SK-N-SH treated with all-trans-retinoic acid at 6 μM for 48 hours (cell line): ENCODE results near the gene ZSCAN1.

Experiments used
- ATAC-seq: fragments of 200-7000 bp; cut with Tn5 transposase; 3 replicates; pipeline ENCODE4 v1.9.1; 2020; ENCODE audit warnings: mild to moderate bottlenecking, moderate library complexity
- CREB5 ChIP-seq: fragments of 250-450 bp; sonication (Bioruptor Pico); IDR thresholded peaks from 2 replicates; pipeline ENCODE4 v1.5.1; 2020; ENCODE audit warnings: low read depth, mild to moderate bottlenecking, moderate library complexity
- CSDC2 ChIP-seq: fragments of 250-450 bp; sonication (Bioruptor Pico); IDR thresholded peaks from 2 replicates; pipeline ENCODE4 v1.5.0; 2020; ENCODE audit warnings: mild to moderate bottlenecking, moderate library complexity
- CSRNP3 ChIP-seq: fragments of 250-450 bp; sonication (Bioruptor Pico); IDR thresholded peaks from 2 replicates; pipeline ENCODE4 v1.5.1; 2021; ENCODE audit warnings: mild to moderate bottlenecking, moderate library complexity
- ESRRG ChIP-seq: fragments of 250-450 bp; sonication (Bioruptor Pico); IDR thresholded peaks from 2 replicates; pipeline ENCODE4 v1.6.1; 2021; ENCODE audit warnings: mild to moderate bottlenecking
- GLIS3 ChIP-seq: fragments of 250-450 bp; sonication (Bioruptor Pico); IDR thresholded peaks from 2 replicates; pipeline ENCODE4 v1.5.0; 2020; ENCODE audit warnings: mild to moderate bottlenecking, moderate library complexity
- ISL1 ChIP-seq: fragments of 250-450 bp; sonication (Bioruptor Pico); IDR thresholded peaks from 2 replicates; pipeline ENCODE4 v2.1.2; 2022; ENCODE audit warnings: mild to moderate bottlenecking, moderate library complexity
- OSR1 ChIP-seq: fragments of 250-450 bp; sonication (Bioruptor Pico); IDR thresholded peaks from 2 replicates; pipeline ENCODE4 v1.8.0; 2022; ENCODE audit warnings: moderate library complexity, mild to moderate bottlenecking, inconsistent platforms
- PATZ1 ChIP-seq: fragments of 250-450 bp; sonication (Bioruptor Pico); IDR thresholded peaks from 2 replicates; pipeline ENCODE4 v1.8.0; 2020; ENCODE audit warnings: mild to moderate bottlenecking, moderate library complexity, borderline replicate concordance
- POU6F1 ChIP-seq: fragments of 250-450 bp; sonication (Bioruptor Pico); IDR thresholded peaks from 2 replicates; pipeline ENCODE4 v1.8.0; 2021; ENCODE audit warnings: low read depth, mild to moderate bottlenecking, moderate library complexity, borderline replicate concordance
- PPARA ChIP-seq: fragments of 250-450 bp; sonication (Bioruptor Pico); IDR thresholded peaks from 2 replicates; pipeline ENCODE4 v1.5.0; 2020; ENCODE audit warnings: mild to moderate bottlenecking, borderline replicate concordance
- RARB ChIP-seq: fragments of 250-450 bp; sonication (Bioruptor Pico); IDR thresholded peaks from 2 replicates; pipeline ENCODE4 v1.8.0; 2021; ENCODE audit warnings: mild to moderate bottlenecking, moderate library complexity
- TCF4 ChIP-seq: fragments of 250-450 bp; sonication (Bioruptor Pico); IDR thresholded peaks from 2 replicates; pipeline ENCODE4 v1.8.0; 2021; ENCODE audit warnings: mild to moderate bottlenecking, moderate library complexity, borderline replicate concordance
- TSHZ2 ChIP-seq: fragments of 250-450 bp; sonication (Bioruptor Pico); IDR thresholded peaks from 2 replicates; pipeline ENCODE4 v1.5.0; 2020; ENCODE audit warnings: mild to moderate bottlenecking, moderate library complexity
- ZC3H10 ChIP-seq: fragments of 250-450 bp; sonication (Bioruptor Pico); IDR thresholded peaks from 2 replicates; pipeline ENCODE4 v1.5.1; 2021; ENCODE audit warnings: mild to moderate bottlenecking, moderate library complexity
- ZNF70 ChIP-seq: fragments of 450-650 bp; formaldehyde crosslinking; IDR thresholded peaks from 2 replicates; pipeline ENCODE4 v1.5.0; 2020; ENCODE audit warnings: mild to moderate bottlenecking, moderate library complexity
- ZNF8 ChIP-seq: fragments of 450-650 bp; formaldehyde crosslinking; IDR thresholded peaks from 2 replicates; pipeline ENCODE4 v1.5.0; 2020; ENCODE audit warnings: mild to moderate bottlenecking, moderate library complexity

Gene ZSCAN1

GRCh38 chr19:58086825-58087710, 53.2 kb downstream of the ZSCAN1 start (continued):
- no peak for TF ChIP-seq CSRNP3 (CRISPR knock-in tag)
- TF ChIP-seq TSHZ2 (CRISPR knock-in tag): no peak
- no peak for TF ChIP-seq OSR1 (CRISPR knock-in tag)
- TF ChIP-seq ZC3H10: no peak
- TF ChIP-seq CSDC2 (CRISPR knock-in tag): no peak
- TF ChIP-seq TCF4 (CRISPR knock-in tag): no peak

- no peak for TF ChIP-seq ISL1 (CRISPR knock-in tag)
- TF ChIP-seq CSRNP3 (CRISPR knock-in tag): no peak
- TF ChIP-seq RARB (CRISPR knock-in tag): no peak
- no peak for TF ChIP-seq OSR1 (CRISPR knock-in tag)
- no peak for TF ChIP-seq PPARA
These were observed 54.8 kb downstream of the ZSCAN1 start for GRCh38 chr19:58088521-58089052.

GRCh38 chr19:58089846-58090245, 56.0 kb downstream of the ZSCAN1 start:
- TF ChIP-seq PATZ1 (CRISPR knock-in tag) (no peak), CREB5 (CRISPR knock-in tag) (no peak), CSRNP3 (CRISPR knock-in tag) (no peak), POU6F1 (CRISPR knock-in tag) (no peak), GLIS3 (no peak), RARB (CRISPR knock-in tag) (no peak), ZC3H10 (no peak), ESRRG (no peak), ZNF70 (CRISPR knock-in tag) (no peak), ZNF8 (CRISPR knock-in tag) (no peak), CSDC2 (CRISPR knock-in tag) (no peak)
- ATAC-seq: no peak

More at GRCh38 chr19:58088521-58089052, 54.8 kb downstream of the ZSCAN1 start:
- ATAC-seq: no peak
